HUES48 (cell line): ENCODE measurements around the gene TACC2.
"Not testable (repeated sequence)": the region's sequence is repeated elsewhere in the genome, so short reads cannot be mapped to it uniquely, and the experiment has no call there.

Experiments
- H3K27ac ChIP-seq: one replicate; pipeline ENCODE4 v1.7.0; 2013; ENCODE audit warnings: low read depth, low read length, inconsistent platforms
- H3K27me3 ChIP-seq: 2 replicates; pipeline ENCODE4 v1.6.1; 2013; ENCODE audit warnings: mild to moderate bottlenecking, low read length; ENCODE audit not compliant: control insufficient read depth, insufficient read depth
- H3K36me3 ChIP-seq: 2 replicates; pipeline ENCODE4 v1.6.1; 2013; ENCODE audit warnings: low read length; ENCODE audit not compliant: control insufficient read depth, insufficient read depth
- H3K4me1 ChIP-seq: 2 replicates; pipeline ENCODE4 v1.6.1; 2013; ENCODE audit warnings: mild to moderate bottlenecking, low read length; ENCODE audit not compliant: control insufficient read depth, insufficient read depth
- H3K4me3 ChIP-seq: 2 replicates; pipeline ENCODE4 v1.5.1; 2013; ENCODE audit warnings: mild to moderate bottlenecking, low read depth, low read length
- H3K9ac ChIP-seq: 2 replicates; pipeline ENCODE4 v1.6.1; 2013; ENCODE audit warnings: mild to moderate bottlenecking, low read depth, low read length, moderate library complexity
- H3K9me3 ChIP-seq: 2 replicates; pipeline ENCODE4 v1.6.1; 2013; ENCODE audit warnings: low read length; ENCODE audit not compliant: control insufficient read depth, insufficient read depth

The TACC2 gene

DNA sequence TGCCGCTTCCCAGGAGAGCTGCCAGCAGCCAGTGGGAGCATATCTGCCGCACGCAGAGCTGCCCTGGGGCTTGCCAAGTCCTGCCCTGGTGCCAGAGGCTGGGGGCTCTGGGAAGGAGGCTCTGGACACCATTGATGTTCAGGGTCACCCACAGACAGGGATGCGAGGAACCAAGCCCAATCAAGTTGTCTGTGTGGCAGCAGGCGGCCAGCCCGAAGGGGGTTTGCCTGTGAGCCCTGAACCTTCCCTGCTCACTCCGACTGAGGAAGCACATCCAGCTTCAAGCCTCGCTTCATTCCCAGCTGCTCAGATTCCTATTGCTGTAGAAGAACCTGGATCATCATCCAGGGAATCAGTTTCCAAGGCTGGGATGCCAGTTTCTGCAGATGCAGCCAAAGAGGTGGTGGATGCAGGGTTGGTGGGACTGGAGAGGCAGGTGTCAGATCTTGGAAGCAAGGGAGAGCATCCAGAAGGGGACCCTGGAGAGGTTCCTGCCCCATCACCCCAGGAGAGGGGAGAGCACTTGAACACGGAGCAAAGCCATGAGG lies 94.6 kb downstream of the TACC2 start:
- Histone ChIP-seq H3K4me3 (no peak overlapping the region), H3K36me3 (no peaks in the 10 kb centered on the region), H3K9ac (no peak overlapping the region), H3K27ac (no peak overlapping the region), H3K9me3 (no peaks in the 10 kb centered on the region), H3K4me1 (no peaks in the 10 kb centered on the region), H3K27me3 (no peaks in the 10 kb centered on the region)

DNA sequence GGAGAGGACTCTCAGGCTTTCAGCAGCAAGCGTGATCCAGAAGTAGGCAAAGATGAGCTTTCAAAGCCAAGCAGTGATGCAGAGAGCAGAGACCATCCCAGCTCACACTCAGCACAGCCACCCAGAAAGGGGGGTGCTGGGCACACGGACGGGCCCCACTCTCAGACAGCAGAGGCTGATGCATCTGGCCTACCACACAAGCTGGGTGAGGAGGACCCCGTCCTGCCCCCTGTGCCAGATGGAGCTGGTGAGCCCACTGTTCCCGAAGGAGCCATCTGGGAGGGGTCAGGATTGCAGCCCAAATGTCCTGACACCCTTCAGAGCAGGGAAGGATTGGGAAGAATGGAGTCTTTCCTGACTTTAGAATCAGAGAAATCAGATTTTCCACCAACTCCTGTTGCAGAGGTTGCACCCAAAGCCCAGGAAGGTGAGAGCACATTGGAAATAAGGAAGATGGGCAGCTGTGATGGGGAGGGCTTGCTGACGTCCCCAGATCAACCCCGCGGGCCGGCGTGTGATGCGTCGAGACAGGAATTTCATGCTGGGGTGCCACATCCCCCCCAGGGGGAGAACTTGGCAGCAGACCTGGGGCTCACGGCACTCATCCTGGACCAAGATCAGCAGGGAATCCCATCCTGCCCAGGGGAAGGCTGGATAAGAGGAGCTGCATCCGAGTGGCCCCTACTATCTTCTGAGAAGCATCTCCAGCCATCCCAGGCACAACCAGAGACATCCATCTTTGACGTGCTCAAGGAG lies 95.5 kb downstream of the TACC2 start:
- no peak overlapping the region for H3K9ac ChIP-seq
- no peak overlapping the region for H3K27ac ChIP-seq
- no peaks in the 10 kb centered on the region for H3K27me3 ChIP-seq
- H3K36me3 ChIP-seq, result no peaks in the 10 kb centered on the region
- no peak overlapping the region for H3K4me3 ChIP-seq
- H3K4me1 ChIP-seq, result no peaks in the 10 kb centered on the region
- no peaks in the 10 kb centered on the region for H3K9me3 ChIP-seq

DNA sequence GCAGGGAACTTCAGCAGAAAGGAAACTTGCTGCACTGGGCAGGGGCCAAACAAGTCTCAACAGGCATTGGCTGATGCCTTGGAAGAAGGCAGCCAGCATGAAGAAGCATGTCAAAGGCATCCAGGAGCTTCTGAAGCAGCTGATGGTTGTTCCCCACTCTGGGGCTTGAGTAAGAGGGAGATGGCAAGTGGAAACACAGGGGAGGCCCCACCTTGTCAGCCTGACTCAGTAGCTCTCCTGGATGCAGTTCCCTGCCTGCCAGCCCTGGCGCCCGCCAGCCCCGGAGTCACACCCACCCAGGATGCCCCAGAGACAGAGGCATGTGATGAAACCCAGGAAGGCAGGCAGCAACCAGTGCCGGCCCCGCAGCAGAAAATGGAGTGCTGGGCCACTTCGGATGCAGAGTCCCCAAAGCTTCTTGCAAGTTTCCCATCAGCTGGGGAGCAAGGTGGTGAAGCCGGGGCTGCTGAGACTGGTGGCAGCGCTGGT lies 96.5 kb downstream of the TACC2 start:
- Histone ChIP-seq H3K4me1 (no peaks in the 10 kb centered on the region), H3K27ac (no peak overlapping the region), H3K9me3 (no peaks in the 10 kb centered on the region), H3K9ac (no peak overlapping the region), H3K36me3 (no peaks in the 10 kb centered on the region), H3K4me3 (no peak overlapping the region), H3K27me3 (no peaks in the 10 kb centered on the region)

DNA sequence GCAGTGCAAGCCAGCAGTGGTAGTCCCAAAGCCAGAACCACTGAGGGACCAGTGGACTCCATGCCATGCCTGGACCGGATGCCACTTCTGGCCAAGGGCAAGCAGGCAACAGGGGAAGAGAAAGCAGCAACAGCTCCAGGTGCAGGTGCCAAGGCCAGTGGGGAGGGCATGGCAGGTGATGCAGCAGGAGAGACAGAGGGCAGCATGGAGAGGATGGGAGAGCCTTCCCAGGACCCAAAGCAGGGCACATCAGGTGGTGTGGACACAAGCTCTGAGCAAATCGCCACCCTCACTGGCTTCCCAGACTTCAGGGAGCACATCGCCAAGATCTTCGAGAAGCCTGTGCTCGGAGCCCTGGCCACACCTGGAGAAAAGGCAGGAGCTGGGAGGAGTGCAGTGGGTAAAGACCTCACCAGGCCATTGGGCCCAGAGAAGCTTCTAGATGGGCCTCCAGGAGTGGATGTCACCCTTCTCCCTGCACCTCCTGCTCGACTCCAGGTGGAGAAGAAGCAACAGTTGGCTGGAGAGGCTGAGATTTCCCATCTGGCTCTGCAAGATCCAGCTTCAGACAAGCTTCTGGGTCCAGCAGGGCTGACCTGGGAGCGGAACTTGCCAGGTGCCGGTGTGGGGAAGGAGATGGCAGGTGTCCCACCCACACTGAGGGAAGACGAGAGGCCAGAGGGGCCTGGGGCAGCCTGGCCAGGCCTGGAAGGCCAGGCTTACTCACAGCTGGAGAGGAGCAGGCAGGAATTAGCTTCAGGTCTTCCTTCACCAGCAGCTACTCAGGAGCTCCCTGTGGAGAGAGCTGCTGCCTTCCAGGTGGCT lies 97.7 kb downstream of the TACC2 start:
- Histone ChIP-seq H3K4me1 (no peaks in the 10 kb centered on the region), H3K36me3 (no peaks in the 10 kb centered on the region), H3K9ac (no peak overlapping the region), H3K9me3 (no peaks in the 10 kb centered on the region), H3K27ac (no peak overlapping the region), H3K4me3 (no peak overlapping the region), H3K27me3 (no peaks in the 10 kb centered on the region)

DNA sequence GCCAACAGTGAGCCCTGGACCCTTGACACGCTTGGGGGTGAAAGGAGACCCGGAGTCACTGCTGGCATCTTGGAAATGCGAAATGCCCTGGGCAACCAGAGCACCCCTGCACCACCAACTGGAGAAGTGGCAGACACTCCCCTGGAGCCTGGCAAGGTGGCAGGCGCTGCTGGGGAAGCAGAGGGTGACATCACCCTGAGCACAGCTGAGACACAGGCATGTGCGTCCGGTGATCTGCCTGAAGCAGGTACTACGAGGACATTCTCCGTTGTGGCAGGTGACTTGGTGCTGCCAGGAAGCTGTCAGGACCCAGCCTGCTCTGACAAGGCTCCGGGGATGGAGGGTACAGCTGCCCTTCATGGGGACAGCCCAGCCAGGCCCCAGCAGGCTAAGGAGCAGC lies 98.5 kb downstream of the TACC2 start:
- no peak overlapping the region for H3K9ac ChIP-seq
- no peaks in the 10 kb centered on the region for H3K36me3 ChIP-seq
- H3K4me3 ChIP-seq, result no peak overlapping the region
- H3K27me3 ChIP-seq, result no peaks in the 10 kb centered on the region
- no peaks in the 10 kb centered on the region for H3K9me3 ChIP-seq
- no peaks in the 10 kb centered on the region for H3K4me1 ChIP-seq
- no peak overlapping the region for H3K27ac ChIP-seq

DNA sequence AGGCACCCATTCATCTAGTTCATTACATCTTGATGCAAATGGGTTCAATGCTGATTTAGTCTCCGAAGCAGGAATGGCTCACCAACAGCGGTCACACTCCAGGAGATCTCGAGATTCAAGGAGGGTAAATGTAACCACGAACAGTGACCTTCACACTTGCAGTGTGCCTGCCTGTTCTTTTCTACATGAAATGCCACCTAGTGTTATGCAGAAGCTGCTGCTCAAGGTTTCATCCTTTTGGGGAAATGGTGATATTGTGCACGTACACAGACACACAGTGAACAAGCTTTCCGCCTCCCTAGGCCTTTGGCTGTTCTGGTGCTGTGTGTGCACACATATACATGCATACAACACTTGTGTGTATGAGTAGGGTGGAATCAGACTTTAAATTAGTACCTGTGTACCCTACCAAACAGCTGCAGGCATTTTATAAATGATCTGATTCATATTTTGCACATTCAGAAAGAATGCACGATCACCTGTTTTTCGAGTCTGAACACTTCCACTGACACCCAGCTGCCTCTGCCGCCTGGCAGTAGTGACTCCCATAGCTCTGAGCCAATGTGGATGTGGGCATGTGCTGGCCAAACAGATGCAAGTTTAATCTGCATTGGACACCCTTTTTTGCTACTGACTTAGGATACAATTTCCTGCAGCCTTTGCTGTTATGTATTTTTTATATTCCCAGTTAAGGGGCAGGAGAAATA lies 100.5 kb downstream of the TACC2 start:
- Histone ChIP-seq H3K9me3 (no peaks in the 10 kb centered on the region), H3K27ac (no peak overlapping the region), H3K4me1 (no peaks in the 10 kb centered on the region), H3K4me3 (no peak overlapping the region), H3K9ac (no peak overlapping the region), H3K36me3 (no peaks in the 10 kb centered on the region), H3K27me3 (no peaks in the 10 kb centered on the region)

DNA sequence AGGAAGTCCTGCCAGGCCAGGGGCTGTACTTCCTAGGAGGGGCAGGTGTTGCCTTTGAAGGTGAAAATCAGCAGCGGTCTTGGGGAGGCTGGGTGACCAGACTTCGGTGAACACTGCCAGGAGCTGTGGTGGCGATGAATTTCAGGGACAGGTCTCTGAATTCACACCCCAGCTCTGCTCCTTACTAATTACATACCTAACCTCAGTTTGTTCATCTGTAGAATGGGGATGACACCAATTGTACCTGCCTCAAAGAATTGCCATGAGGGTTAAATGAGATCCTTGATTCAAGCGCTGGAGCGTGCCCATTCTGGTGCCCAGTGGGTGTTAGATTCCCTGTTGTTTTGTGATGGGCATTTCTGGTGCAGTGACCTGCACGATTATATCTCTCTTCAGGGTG lies 102.8 kb downstream of the TACC2 start:
- no peak overlapping the region for H3K9ac ChIP-seq

DNA sequence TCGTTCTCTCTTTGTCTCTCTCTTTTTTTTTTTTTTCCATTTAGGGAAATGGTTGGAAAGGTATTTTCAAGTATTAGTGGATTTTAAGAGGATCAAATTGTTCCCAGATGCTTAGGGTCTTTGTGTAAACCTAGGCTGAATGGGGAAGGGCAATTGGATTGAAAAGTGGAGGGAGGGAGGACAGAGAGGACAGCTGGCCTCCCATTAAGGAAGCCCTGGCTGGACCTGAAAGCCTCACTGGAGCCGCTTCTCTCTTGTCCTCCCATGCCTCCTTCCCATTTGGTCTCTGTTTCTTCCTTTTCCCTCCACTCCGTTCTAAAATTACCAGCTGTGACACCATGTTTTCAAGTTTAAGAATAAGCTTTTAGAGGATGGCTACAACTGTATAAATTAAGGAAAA lies 104.1 kb downstream of the TACC2 start:
- Histone ChIP-seq H3K27me3 (no peaks in the 10 kb centered on the region), H3K4me3 (no peak overlapping the region), H3K9me3 (no peaks in the 10 kb centered on the region), H3K9ac (no peak overlapping the region), H3K4me1 (no peaks in the 10 kb centered on the region), H3K27ac (no peak overlapping the region), H3K36me3 (no peaks in the 10 kb centered on the region)

More for the DNA sequence above, 102.8 kb downstream of the TACC2 start:
- no peaks in the 10 kb centered on the region for H3K9me3 ChIP-seq
- H3K36me3 ChIP-seq, result no peaks in the 10 kb centered on the region
- H3K4me3 ChIP-seq, result no peak overlapping the region
- H3K4me1 ChIP-seq, result no peaks in the 10 kb centered on the region
- no peaks in the 10 kb centered on the region for H3K27me3 ChIP-seq
- H3K27ac ChIP-seq, result no peak overlapping the region

DNA sequence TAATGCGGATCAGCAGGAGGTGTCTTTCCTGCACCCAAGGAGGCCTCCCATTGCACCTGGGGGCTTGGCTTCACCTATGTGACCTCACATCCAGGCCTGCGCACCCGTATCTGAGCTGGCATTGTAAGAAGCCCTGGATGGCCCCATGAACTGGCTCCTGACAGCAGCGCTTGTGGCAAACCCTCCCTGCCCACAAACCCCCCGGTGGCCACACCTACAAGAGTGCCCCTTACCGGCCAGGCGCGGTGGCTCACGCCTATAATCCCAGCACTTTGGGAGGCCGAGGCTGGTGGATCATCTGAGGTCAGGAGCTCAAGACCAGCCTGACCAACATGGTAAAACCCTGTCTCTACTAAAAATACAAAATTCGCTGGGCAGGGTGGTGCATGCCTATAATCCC lies 107.2 kb downstream of the TACC2 start:
- H3K36me3 ChIP-seq, H3K27ac ChIP-seq, H3K27me3 ChIP-seq, H3K4me3 ChIP-seq, H3K9me3 ChIP-seq, H3K9ac ChIP-seq, H3K4me1 ChIP-seq: not testable (repeated sequence)

DNA sequence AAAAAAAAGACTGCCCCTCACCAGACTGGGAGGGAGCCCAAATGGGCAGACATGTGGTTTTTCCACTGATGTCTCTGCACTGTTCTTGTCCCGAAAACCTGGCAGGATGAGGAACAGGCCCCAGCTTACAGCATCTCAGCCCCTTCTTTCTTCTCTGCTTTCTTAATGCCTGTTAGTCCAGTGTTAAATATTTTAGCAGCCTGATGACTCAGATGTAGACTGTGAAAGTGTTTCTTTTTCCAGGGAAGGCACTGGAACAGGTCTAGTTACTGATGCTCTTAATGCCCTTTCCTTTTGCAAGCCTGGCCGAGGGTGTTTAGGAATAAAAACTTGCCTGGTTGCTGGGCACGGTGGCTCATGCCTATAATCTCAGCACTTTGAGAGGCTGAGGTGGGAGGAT lies 107.7 kb downstream of the TACC2 start:
- H3K36me3 ChIP-seq, result no peaks in the 10 kb centered on the region
- H3K4me3 ChIP-seq, result no peak overlapping the region
- no peak overlapping the region for H3K27ac ChIP-seq
- no peak overlapping the region for H3K9ac ChIP-seq
- H3K27me3 ChIP-seq, result no peaks in the 10 kb centered on the region
- no peaks in the 10 kb centered on the region for H3K9me3 ChIP-seq
- H3K4me1 ChIP-seq, result no peaks in the 10 kb centered on the region
